NT2/D1 (cell line): ENCODE data around the gene CHRNA1.

Experiments used
- DNase-seq: peaks from one replicate; pipeline ENCODE4 v3.0.0-alpha.2; 2011; ENCODE audit warnings: low read depth, low spot score
- H3K27me3 ChIP-seq: 2 replicates; pipeline ENCODE4 v1.6.0; 2011; ENCODE audit warnings: mild to moderate bottlenecking; ENCODE audit not compliant: insufficient read length, insufficient read depth
- H3K36me3 ChIP-seq: 2 replicates; pipeline ENCODE4 v1.6.1; 2011; ENCODE audit warnings: mild to moderate bottlenecking, low read length, mixed read lengths; ENCODE audit not compliant: insufficient read depth, insufficient read length
- H3K4me1 ChIP-seq: 2 replicates; pipeline ENCODE4 v1.5.1; 2011; ENCODE audit not compliant: insufficient read depth, insufficient read length
- H3K4me3 ChIP-seq: 2 replicates; pipeline ENCODE4 v1.5.1; 2011; ENCODE audit warnings: low read depth; ENCODE audit not compliant: insufficient read length
- H3K9ac ChIP-seq: 2 replicates; pipeline ENCODE4 v1.6.0; 2011; ENCODE audit warnings: low read depth; ENCODE audit not compliant: insufficient read length
- H3K9me3 ChIP-seq: 2 replicates; pipeline ENCODE4 v1.5.1; 2011; ENCODE audit warnings: mild to moderate bottlenecking, low read length; ENCODE audit not compliant: insufficient read depth
- SUZ12 ChIP-seq: IDR thresholded peaks from 2 replicates; pipeline ENCODE4 v1.6.1; 2011; ENCODE audit not compliant: insufficient read length, insufficient read depth; ENCODE audit errors: extremely low read depth
- YY1 ChIP-seq: IDR thresholded peaks from 2 replicates; pipeline ENCODE4 v1.6.1; 2011; ENCODE audit not compliant: insufficient read length, insufficient read depth
- ZNF274 ChIP-seq: IDR thresholded peaks from 2 replicates; pipeline ENCODE4 v1.6.1; 2011; ENCODE audit warnings: mild to moderate bottlenecking, low read depth, low read length

The CHRNA1 gene

DNA sequence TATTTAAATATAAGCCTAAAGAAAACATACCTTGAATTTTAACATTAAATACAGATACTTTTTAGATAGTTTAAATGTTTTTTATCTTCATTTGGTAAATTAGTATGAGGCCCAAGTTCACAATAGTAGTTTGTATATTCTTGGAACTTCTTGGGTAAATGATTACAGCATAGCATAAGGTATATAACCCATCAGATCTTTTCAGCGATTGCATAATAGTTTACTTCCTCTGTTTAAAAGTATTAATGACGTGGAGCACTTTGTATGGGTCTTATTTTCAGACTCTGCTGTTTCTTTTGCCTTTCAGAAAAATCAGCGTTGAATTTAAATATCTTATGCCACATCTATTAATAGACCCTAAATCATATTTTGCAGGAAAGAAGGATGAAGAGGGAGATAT is 60.2 kb downstream of the CHRNA1 start:
- Histone ChIP-seq H3K4me3 (no peak overlapping the region), H3K9me3 (no peaks in the 10 kb centered on the region), H3K36me3 (no peaks in the 10 kb centered on the region), H3K9ac (no peak overlapping the region), H3K27me3 (no peaks in the 10 kb centered on the region), H3K4me1 (no peaks in the 10 kb centered on the region)
- TF ChIP-seq ZNF274 (no peak), YY1 (no peak), SUZ12 (no peak)
- DNase-seq = no peak

- DNase-seq = no peak
- Histone ChIP-seq H3K4me1 (no peaks in the 10 kb centered on the region), H3K36me3 (no peaks in the 10 kb centered on the region), H3K27me3 (no peaks in the 10 kb centered on the region), H3K9ac (no peak overlapping the region), H3K4me3 (no peak overlapping the region), H3K9me3 (no peaks in the 10 kb centered on the region)
- TF ChIP-seq YY1 (no peak), SUZ12 (no peak), ZNF274 (no peak)
These were observed 60.8 kb downstream of the CHRNA1 start for GRCh38 chr2:174703430-174703829.

GRCh38 chr2:174702541-174702940 is 61.7 kb downstream of the CHRNA1 start:
- Histone ChIP-seq H3K9me3 (no peaks in the 10 kb centered on the region), H3K27me3 (no peaks in the 10 kb centered on the region), H3K4me3 (no peak overlapping the region), H3K4me1 (no peaks in the 10 kb centered on the region), H3K9ac (no peak overlapping the region), H3K36me3 (no peaks in the 10 kb centered on the region)
- DNase-seq = no peak
- no peak for TF ChIP-seq SUZ12
- TF ChIP-seq ZNF274 = no peak
- TF ChIP-seq YY1 = no peak

GRCh38 chr2:174699993-174700766 is 64.1 kb downstream of the CHRNA1 start:
- no peak overlapping the region for H3K9ac ChIP-seq
- no peak for TF ChIP-seq SUZ12
- TF ChIP-seq YY1 = no peak
- TF ChIP-seq ZNF274 = no peak
- no peak overlapping the region for H3K4me3 ChIP-seq
- no peaks in the 10 kb centered on the region for H3K9me3 ChIP-seq
- no peaks in the 10 kb centered on the region for H3K36me3 ChIP-seq
- H3K4me1 ChIP-seq = no peaks in the 10 kb centered on the region
- no peak for DNase-seq
- no peaks in the 10 kb centered on the region for H3K27me3 ChIP-seq
